Smooth muscle cell (in vitro differentiated cells): ENCODE data around the gene NEU2. TPM values are rescaled to one million over a fixed set of nuclear protein-coding genes. Genes with fewer than 3 reads are reported as not detected.

Experiments
- DNase-seq: peaks from one replicate; lab custom pipeline; 2025; ENCODE audit not compliant: unreplicated experiment; lab: John Stamatoyannopoulos, UW
- H2AFZ ChIP-seq: fragments of 200-600 bp; sonication (generic); 2 replicates; pipeline ENCODE4 v1.6.0; 2016; ENCODE audit warnings: antibody characterized with exemption, low read depth, mild to moderate bottlenecking
- H3F3A ChIP-seq: fragments of 200-600 bp; sonication (generic); 2 replicates; pipeline ENCODE4 v1.6.0; 2017; ENCODE audit warnings: antibody characterized with exemption, low read depth
- H3K27ac ChIP-seq: fragments of 200-600 bp; sonication (generic); 2 replicates; pipeline ENCODE4 v1.5.1; 2016; ENCODE audit warnings: low read depth, mild to moderate bottlenecking
- H3K27me3 ChIP-seq: fragments of 200-600 bp; sonication (generic); 2 replicates; pipeline ENCODE4 v1.6.1; 2016; ENCODE audit warnings: low read depth, mild to moderate bottlenecking
- H3K36me3 ChIP-seq: fragments of 200-600 bp; sonication (generic); 2 replicates; pipeline ENCODE4 v1.5.1; 2016; ENCODE audit warnings: low read depth
- H3K4me1 ChIP-seq: fragments of 200-600 bp; sonication (generic); 2 replicates; pipeline ENCODE4 v1.5.1; 2016; ENCODE audit warnings: low read depth
- H3K4me2 ChIP-seq: fragments of 200-600 bp; sonication (generic); 2 replicates; pipeline ENCODE4 v1.6.0; 2016; ENCODE audit warnings: mild to moderate bottlenecking
- H3K4me3 ChIP-seq: fragments of 200-600 bp; sonication (generic); 2 replicates; pipeline ENCODE4 v1.5.1; 2016; ENCODE audit warnings: mild to moderate bottlenecking
- H3K79me2 ChIP-seq: fragments of 200-600 bp; sonication (generic); 2 replicates; pipeline ENCODE4 v1.6.0; 2016; ENCODE audit warnings: low read depth, mild to moderate bottlenecking
- H3K9ac ChIP-seq: fragments of 200-600 bp; sonication (generic); 2 replicates; pipeline ENCODE4 v1.6.0; 2016; ENCODE audit warnings: low read depth
- H3K9me3 ChIP-seq: fragments of 200-600 bp; sonication (generic); replicated peaks from 2 replicates; pipeline ENCODE4 v1.5.1; 2016; ENCODE audit warnings: low read depth
- H4K20me1 ChIP-seq: fragments of 200-600 bp; sonication (generic); 2 replicates; pipeline ENCODE4 v1.6.0; 2016; ENCODE audit warnings: low read depth
- CTCF ChIP-seq: fragments of 200-600 bp; sonication (generic); IDR thresholded peaks from 2 replicates; pipeline ENCODE4 v1.5.1; 2017; ENCODE audit warnings: borderline replicate concordance, mild to moderate bottlenecking, antibody characterized with exemption; ENCODE audit not compliant: insufficient read depth, poor library complexity, severe bottlenecking
- WGBS: methylation state at CpG from one replicate; pipeline ENCODE4 v1.1.7; 2016; ENCODE audit warnings: low lambda C conversion rate; 5-methylcytosine and 5-hydroxymethylcytosine counted together
- polyA plus RNA-seq: library from polyadenylated mRNA; unstranded; fragments of >200 nt; fragmentation: Nextera tagmentation; extraction: Ambion mirVana; gene quantifications from 2 replicates; pipeline ENCODE4 v1.2.1, GENCODE V29; 2016
- total RNA-seq: library from RNA; depleted of rRNA; stranded (reverse); fragments of >200 nt; gene quantifications from 2 replicates; pipeline ENCODE4 v1.2.3, GENCODE V29; 2014

Gene NEU2
- total and polyA plus RNA-seq, 2 experiments from 2014 or later: 0.94 TPM; not detected in 1

GRCh38 chr2:233039212-233039845, 6.9 kb downstream of the NEU2 start:
- Histone ChIP-seq H3K79me2 (no peaks in the 10 kb centered on the region), H3K4me1 (no peaks in the 10 kb centered on the region), H3K4me2 (no peak overlapping the region), H3K4me3 (no peak overlapping the region), H4K20me1 (no peaks in the 10 kb centered on the region), H3K27ac (no peak overlapping the region), H2AFZ (no peak overlapping the region), H3K9ac (no peak overlapping the region), H3F3A (no peaks in the 10 kb centered on the region), H3K27me3 (no peaks in the 10 kb centered on the region), H3K36me3 (no peaks in the 10 kb centered on the region), H3K9me3 (no peaks in the 10 kb centered on the region)
- 76% methylated on average over 8 of the region's 8 CpGs for WGBS
- TF ChIP-seq CTCF: no peak
- no peak for DNase-seq

GRCh38 chr2:233039846-233040530, 7.5 kb downstream of the NEU2 start:
- no peak overlapping the region for H3K4me3 ChIP-seq
- 95% methylated on average over 10 of the region's 10 CpGs for WGBS
- no peaks in the 10 kb centered on the region for H3K4me1 ChIP-seq
- H3K9ac ChIP-seq: no peak overlapping the region
- H2AFZ ChIP-seq: no peak overlapping the region
- no peak overlapping the region for H3K27ac ChIP-seq
- TF ChIP-seq CTCF: no peak
- no peaks in the 10 kb centered on the region for H4K20me1 ChIP-seq
- DNase-seq: no peak
- no peaks in the 10 kb centered on the region for H3K27me3 ChIP-seq
- no peaks in the 10 kb centered on the region for H3K79me2 ChIP-seq
- no peaks in the 10 kb centered on the region for H3K36me3 ChIP-seq
- no peaks in the 10 kb centered on the region for H3F3A ChIP-seq
- H3K9me3 ChIP-seq: no peaks in the 10 kb centered on the region
- no peak overlapping the region for H3K4me2 ChIP-seq

GRCh38 chr2:233040571-233040970, 8.1 kb downstream of the NEU2 start:
- DNase-seq: no peak
- H3K4me2 ChIP-seq: no peak overlapping the region
- no peaks in the 10 kb centered on the region for H3K36me3 ChIP-seq
- no peaks in the 10 kb centered on the region for H3K79me2 ChIP-seq
- no peak overlapping the region for H3K27ac ChIP-seq
- H3F3A ChIP-seq: no peaks in the 10 kb centered on the region
- H3K4me3 ChIP-seq: no peak overlapping the region
- no peak overlapping the region for H3K9ac ChIP-seq
- no peaks in the 10 kb centered on the region for H3K9me3 ChIP-seq
- TF ChIP-seq CTCF: no peak
- no peak overlapping the region for H2AFZ ChIP-seq
- no peaks in the 10 kb centered on the region for H3K27me3 ChIP-seq
- no peaks in the 10 kb centered on the region for H4K20me1 ChIP-seq
- 78% methylated on average over 4 of the region's 4 CpGs for WGBS
- no peaks in the 10 kb centered on the region for H3K4me1 ChIP-seq
